Spleen (tissue), 11 donors: ENCODE data around the gene SLC7A5. TPM values are rescaled to one million over a fixed set of nuclear protein-coding genes. Genes with fewer than 3 reads are reported as not detected.
"Not testable (repeated sequence)": the region's sequence is repeated elsewhere in the genome, so short reads cannot be mapped to it uniquely, and the experiment has no call there.

Experiments
- DNase-seq: peaks from one replicate; pipeline ENCODE4 v3.0.0-alpha.2; 2020
- H3K27ac ChIP-seq, 8 donors: fragments of 200-600 bp; sonication (generic) in 7 of 8; 1 replicate in 4 of 8; 2 replicates in 4 of 8; pipeline versions ENCODE4 v1.5.0 to v1.8.0; 2016 to 2021; ENCODE audit warnings: inconsistent platforms in 4 of 8, mild to moderate bottlenecking in 4 of 8, moderate library complexity in 1 of 8
- H3K27me3 ChIP-seq, 7 donors: fragments of 200-600 bp; sonication (generic) in 6 of 7; replicated peaks in 1 of 7; 1 replicate in 4 of 7; 2 replicates in 3 of 7; pipeline versions ENCODE4 v1.5.0 to v1.8.0; 2016 to 2021; ENCODE audit warnings: inconsistent platforms in 3 of 7, mild to moderate bottlenecking in 1 of 7
- H3K36me3 ChIP-seq, 6 donors: fragments of 200-600 bp; sonication (generic) in 5 of 6; 1 replicate in 4 of 6; 2 replicates in 2 of 6; pipeline versions ENCODE4 v1.5.0 to v1.8.0; 2016 to 2021; ENCODE audit warnings: inconsistent platforms in 2 of 6
- H3K4me1 ChIP-seq, 6 donors: fragments of 200-600 bp; sonication (generic) in 5 of 6; 1 replicate in 3 of 6; 2 replicates in 3 of 6; pipeline versions ENCODE4 v1.5.0 to v1.8.0; 2016 to 2021; ENCODE audit warnings: inconsistent platforms in 3 of 6
- H3K4me3 ChIP-seq, 8 donors: fragments of 200-600 bp; sonication (generic) in 7 of 8; 1 replicate in 4 of 8; 2 replicates in 4 of 8; pipeline versions ENCODE4 v1.5.0 to v1.8.0; 2016 to 2021; ENCODE audit warnings: inconsistent platforms in 4 of 8, mild to moderate bottlenecking in 4 of 8, moderate library complexity in 2 of 8
- H3K9me3 ChIP-seq, 8 donors: fragments of 200-600 bp; sonication (generic) in 7 of 8; 1 replicate in 4 of 8; 2 replicates in 4 of 8; pipeline versions ENCODE4 v1.5.0 to v1.8.0; 2016 to 2021; ENCODE audit warnings: inconsistent platforms in 4 of 8
- POLR2A ChIP-seq, 3 donors: fragments of 450-650 bp; IDR thresholded peaks; one replicate each; pipeline ENCODE4 v1.5.1; 2017; ENCODE audit warnings: antibody characterized with exemption in 3 of 3, mild to moderate bottlenecking in 1 of 3
- POLR2AphosphoS5 ChIP-seq, 3 donors: sonication (generic); formaldehyde crosslinking; IDR thresholded peaks; one replicate each; pipeline ENCODE4 v1.5.1; 2017; ENCODE audit warnings: antibody characterized with exemption in 3 of 3
- WGBS, 5 donors: extraction: QIAGEN DNeasy Blood & Tissue Kit in 3 of 5; methylation state at CpG; one replicate each; pipeline versions ENCODE4 v1.1.5 to v1.1.7; 2013 to 2018; 5-methylcytosine and 5-hydroxymethylcytosine counted together
- intact Hi-C: fragments of 100-400 bp; cut with DNase I; formaldehyde crosslinking; loops from one replicate; pipeline ENCODE4 v1.15.0; 2023; ENCODE audit warnings: low total_unique reads
- polyA plus RNA-seq, 3 donors: library from polyadenylated mRNA; stranded (reverse); fragments of 200-250 nt; gene quantifications; one replicate each; pipeline ENCODE4 v1.2.1, GENCODE V29; 2013
- total RNA-seq, 7 donors: library from RNA; depleted of rRNA in 3 of 7; stranded (reverse); fragments of >200 nt in 3 of 7; fragmentation: NEBNext Ultra II Directional in 4 of 7; extraction: Animal tissue kit (Norgen Biotek cat#: 25700) in 4 of 7; gene quantifications; one replicate each; pipeline versions ENCODE4 v1.1.0 to v1.2.1, GENCODE V29; 2016 to 2021
- TF ChIP-seq, protein P1 (sequence below), 11 experiments: fragments of 200-600 bp in 7 of 11; fragments of 450-650 bp in 4 of 11; sonication (generic) in 4 of 11; IDR thresholded peaks in 8 of 11; conservative IDR thresholded peaks in 3 of 11; 1 replicate in 7 of 11; 2 replicates in 4 of 11; pipeline versions ENCODE4 v1.4.0 to v1.8.0; 2016 to 2021; ENCODE audit warnings: antibody characterized with exemption in 11 of 11, inconsistent platforms in 4 of 11, mild to moderate bottlenecking in 1 of 11
- donor health status: healthy with polysubstance abuse.
- donor health status: DM: no; HTN: no; CAD: no; lungs with moderate emphysema.
- donor health status: DM: no; HTN: no; CAD: no.
- donor health status: Bipolar disorder and iron deficiency.
- donor health status: healthy.
- donor health status: DM: no; HTN: no; CAD: no.
- donor health status: DM: yes; HTN: yes; CAD: no.

The SLC7A5 gene
- total and polyA plus RNA-seq, 10 donors: 2.5 to 30.6 (median 17.0) TPM

DNA sequence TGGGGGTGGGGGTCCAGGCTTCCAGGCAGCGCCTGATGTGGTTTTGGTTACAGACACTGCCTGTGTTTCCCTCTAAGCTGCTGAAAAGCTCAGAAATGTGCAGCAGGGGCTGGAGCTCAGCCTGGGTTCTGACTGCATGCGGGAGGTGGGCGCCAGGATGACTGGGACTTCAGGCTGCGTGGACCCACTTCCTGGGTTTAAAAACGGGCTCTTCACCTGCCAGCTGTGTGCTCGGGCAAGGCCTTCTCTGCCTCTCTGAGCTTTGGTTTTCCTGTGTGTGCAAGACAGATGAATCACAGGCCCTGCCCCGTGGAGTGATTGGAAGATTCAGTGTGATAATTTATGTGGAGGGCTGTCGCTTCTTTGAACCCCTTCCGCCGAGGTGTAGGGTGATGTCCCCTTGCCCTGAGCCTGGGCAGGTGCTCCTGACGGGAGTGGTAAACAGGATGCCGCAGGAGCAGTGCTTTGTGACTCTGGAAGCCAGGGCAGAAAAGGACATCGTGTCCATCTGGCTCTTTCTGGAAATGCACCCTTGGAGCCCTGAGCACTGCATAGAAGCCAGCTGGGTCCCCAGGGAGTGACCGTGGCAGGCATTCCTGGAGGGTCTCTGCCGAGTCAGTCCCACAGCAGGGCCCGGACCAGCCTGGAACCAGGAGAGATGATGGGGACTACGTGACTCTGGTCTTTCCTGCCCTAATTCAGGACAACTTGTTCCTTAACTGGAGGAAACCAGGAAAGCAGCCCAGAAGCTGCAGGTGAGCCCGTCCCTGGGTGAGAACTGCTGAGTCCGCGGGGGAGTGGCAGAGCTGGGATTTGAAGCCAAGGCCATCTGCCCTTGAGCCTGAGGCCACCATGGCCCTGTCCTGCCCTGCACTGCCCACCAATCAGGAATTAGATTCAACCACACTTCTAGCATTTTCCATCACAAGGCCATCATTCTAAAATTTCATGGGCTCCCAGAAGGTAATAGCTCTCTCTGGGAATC, 28.5 kb upstream of the SLC7A5 start:
- WGBS, 5 donors: 46 to 57% (median 50%) methylated on average over 14 to 20 of the region's 20 CpGs
- intact Hi-C loops: no loop called here
- Histone ChIP-seq H3K4me3 (no peak overlapping the region), H3K27me3 (peaks cover 0 to 40% (median 0%) of the 10 kb centered on the region in 7 donors), H3K36me3 (no peaks in the 10 kb centered on the region), H3K4me1 (peaks cover 0 to 37% (median 19%) of the 10 kb centered on the region in 6 donors), H3K27ac (peak overlapping the region in 3 of 8 donors; percentile 26 to 33 (median 30)), H3K9me3 (no peaks in the 10 kb centered on the region)
- TF ChIP-seq, protein P1, sequence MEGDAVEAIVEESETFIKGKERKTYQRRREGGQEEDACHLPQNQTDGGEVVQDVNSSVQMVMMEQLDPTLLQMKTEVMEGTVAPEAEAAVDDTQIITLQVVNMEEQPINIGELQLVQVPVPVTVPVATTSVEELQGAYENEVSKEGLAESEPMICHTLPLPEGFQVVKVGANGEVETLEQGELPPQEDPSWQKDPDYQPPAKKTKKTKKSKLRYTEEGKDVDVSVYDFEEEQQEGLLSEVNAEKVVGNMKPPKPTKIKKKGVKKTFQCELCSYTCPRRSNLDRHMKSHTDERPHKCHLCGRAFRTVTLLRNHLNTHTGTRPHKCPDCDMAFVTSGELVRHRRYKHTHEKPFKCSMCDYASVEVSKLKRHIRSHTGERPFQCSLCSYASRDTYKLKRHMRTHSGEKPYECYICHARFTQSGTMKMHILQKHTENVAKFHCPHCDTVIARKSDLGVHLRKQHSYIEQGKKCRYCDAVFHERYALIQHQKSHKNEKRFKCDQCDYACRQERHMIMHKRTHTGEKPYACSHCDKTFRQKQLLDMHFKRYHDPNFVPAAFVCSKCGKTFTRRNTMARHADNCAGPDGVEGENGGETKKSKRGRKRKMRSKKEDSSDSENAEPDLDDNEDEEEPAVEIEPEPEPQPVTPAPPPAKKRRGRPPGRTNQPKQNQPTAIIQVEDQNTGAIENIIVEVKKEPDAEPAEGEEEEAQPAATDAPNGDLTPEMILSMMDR (IDR thresholded peaks at IDR 0.05 in 8 of 11, conservative IDR thresholded peaks at IDR 0.05 in 3 of 11): no peak
- no peak for TF ChIP-seq POLR2AphosphoS5 (IDR thresholded peaks at IDR 0.05)
- no peak for TF ChIP-seq POLR2A (IDR thresholded peaks at IDR 0.05)
- no peak for DNase-seq

DNA sequence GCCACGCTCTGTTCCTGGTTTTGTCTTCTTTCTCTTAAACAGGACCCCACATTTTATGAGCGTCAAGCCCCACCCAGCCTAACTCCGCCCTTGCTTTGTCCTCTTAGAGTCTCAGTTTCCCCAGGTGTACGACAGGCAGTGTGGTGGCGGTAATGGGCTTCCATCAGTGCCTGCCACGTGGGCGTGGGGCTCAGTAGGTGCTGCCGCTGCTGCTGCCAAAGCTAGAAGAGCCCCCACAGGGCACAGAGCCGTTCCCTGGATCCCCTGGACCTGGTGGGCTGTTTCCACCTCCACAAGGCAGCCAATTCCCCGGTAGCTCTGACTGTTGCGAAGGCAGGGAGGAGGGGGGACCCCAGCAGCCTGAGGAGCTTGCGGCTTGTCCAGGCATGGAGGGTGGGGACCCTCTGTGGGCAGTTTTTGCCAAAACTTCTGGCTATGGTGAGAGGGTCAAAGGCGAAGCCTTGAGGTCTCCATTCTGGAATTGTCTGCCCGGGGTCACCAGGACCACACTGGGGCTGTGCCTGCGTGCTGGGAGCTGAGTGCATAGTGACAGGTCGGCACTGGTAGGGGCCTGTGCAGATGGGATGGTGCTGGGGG, 27.7 kb upstream of the SLC7A5 start:
- H3K36me3 ChIP-seq, H3K9me3 ChIP-seq, intact Hi-C loops, DNase-seq, H3K4me3 ChIP-seq: not testable (repeated sequence)
- Histone ChIP-seq H3K4me1 (peaks cover 0 to 37% (median 19%) of the 10 kb centered on the region in 6 donors), H3K27me3 (peaks cover 0 to 40% (median 0%) of the 10 kb centered on the region in 7 donors), H3K27ac (peak overlapping the region in 3 of 8 donors; percentile 26 to 33 (median 30))
- WGBS, 5 donors: 80 to 84% (median 83%) methylated on average over 15 to 16 of the region's 16 CpGs

DNA sequence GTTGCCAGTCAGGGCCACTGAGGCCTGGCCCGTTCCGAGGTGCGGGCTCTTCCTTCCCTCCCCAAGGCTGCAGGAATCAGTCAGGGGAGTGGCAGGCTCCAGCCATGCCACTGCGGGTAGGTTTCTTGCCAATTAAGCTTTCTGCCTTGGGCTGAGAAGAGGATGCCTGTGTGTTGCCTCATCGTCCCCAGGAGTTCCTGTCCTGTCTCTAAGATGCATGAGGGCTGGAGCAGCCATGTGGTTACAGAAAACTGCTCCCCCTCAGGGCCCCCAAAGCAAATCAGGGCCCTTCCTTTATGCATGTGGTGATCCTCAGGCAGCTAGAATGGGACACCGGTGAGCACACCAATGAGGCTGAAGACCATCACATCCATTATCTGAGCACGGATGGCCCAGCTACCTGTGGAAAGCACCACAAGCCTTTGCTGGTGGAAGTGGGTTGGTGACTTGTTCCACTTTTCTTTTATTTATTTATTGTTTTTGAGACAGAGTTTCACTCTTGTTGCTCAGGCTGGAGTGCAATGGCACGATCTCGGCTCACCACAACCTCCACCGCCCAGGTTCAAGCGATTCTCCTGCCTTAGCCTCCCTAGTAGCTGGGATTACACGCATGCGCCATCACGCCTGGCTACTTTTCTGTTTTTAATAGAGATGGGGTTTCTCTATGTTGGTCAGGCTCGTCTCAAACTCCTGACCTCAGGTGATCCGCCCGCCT, 27.0 kb upstream of the SLC7A5 start:
- H3K9me3 ChIP-seq, intact Hi-C loops, H3K4me3 ChIP-seq, DNase-seq, H3K36me3 ChIP-seq: not testable (repeated sequence)
- Histone ChIP-seq H3K27ac (peak overlapping the region in 3 of 8 donors; percentile 26 to 48 (median 45)), H3K4me1 (peaks cover 0 to 37% (median 19%) of the 10 kb centered on the region in 6 donors), H3K27me3 (peaks cover 0 to 35% (median 0%) of the 10 kb centered on the region in 7 donors)
- WGBS, 5 donors: 64 to 75% (median 66%) methylated on average over 16 to 17 of the region's 17 CpGs

GRCh38 chr16:87895641-87896141, 26.4 kb upstream of the SLC7A5 start:
- Histone ChIP-seq H3K36me3 (no peaks in the 10 kb centered on the region), H3K9me3 (no peaks in the 10 kb centered on the region), H3K27me3 (peaks cover 0 to 30% (median 0%) of the 10 kb centered on the region in 7 donors), H3K4me1 (peaks cover 0 to 37% (median 19%) of the 10 kb centered on the region in 6 donors), H3K27ac (peak overlapping the region in 3 of 8 donors; percentile 26 to 48 (median 45)), H3K4me3 (no peak overlapping the region)
- no peak for DNase-seq
- 10 to 36% (median 31%) methylated on average over 10 of the region's 10 CpGs for WGBS, 5 donors
- intact Hi-C loops: no loop called here
- TF ChIP-seq, protein P1 (IDR thresholded peaks at IDR 0.05 in 8 of 11, conservative IDR thresholded peaks at IDR 0.05 in 3 of 11): no peak

DNA sequence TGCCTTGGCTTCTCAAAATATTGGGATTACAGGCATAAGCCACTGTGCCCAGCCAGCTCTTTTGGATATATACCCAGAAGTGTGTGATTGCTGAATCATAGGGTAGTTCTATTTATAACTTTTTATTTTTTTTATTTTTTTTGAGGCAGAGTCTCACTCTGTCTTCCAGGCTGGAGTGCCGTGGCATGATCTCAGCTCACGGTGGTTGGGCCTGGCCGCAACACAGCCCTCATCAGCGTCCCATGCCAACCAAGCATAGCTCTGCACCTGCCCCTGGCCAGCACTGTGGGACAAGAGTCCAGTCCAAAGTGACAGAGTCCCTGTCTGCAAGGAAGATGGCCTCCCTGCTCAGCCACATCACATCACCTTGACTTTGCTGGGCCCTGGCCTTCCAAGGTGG, 24.7 kb upstream of the SLC7A5 start:
- Histone ChIP-seq H3K27me3 (peaks cover 0 to 23% (median 0%) of the 10 kb centered on the region in 7 donors), H3K4me1 (peaks cover 0 to 37% (median 19%) of the 10 kb centered on the region in 6 donors)
- H3K27ac ChIP-seq, H3K4me3 ChIP-seq, H3K9me3 ChIP-seq, intact Hi-C loops, H3K36me3 ChIP-seq, DNase-seq: not testable (repeated sequence)
- 66 to 77% (median 69%) methylated on average over 4 of the region's 4 CpGs for WGBS, 5 donors
